ENCODE data around the gene FHIT.

Gene FHIT

DNA sequence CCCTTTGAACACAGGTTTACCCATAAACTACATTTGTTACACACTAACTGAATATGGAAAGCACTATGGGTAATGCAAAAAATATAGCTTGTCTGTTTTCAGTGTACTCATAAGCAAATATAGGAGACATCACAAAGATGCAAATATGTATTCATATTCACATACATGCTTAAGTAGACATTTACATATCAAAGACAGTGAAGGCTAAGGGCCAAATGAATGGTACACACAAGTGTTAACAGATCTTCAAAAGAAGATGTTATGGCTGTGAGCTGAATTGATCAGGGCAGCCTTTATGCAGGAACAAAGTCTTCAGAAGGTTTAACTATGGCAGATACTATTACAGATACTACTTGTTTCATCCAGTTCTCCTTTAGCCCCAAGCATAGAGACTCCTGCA is 384.1 kb downstream of the FHIT start:
- no peak for DNase-seq (ENCODE audit: low read depth in 3 of 3, low spot score in 1 of 3)

DNA sequence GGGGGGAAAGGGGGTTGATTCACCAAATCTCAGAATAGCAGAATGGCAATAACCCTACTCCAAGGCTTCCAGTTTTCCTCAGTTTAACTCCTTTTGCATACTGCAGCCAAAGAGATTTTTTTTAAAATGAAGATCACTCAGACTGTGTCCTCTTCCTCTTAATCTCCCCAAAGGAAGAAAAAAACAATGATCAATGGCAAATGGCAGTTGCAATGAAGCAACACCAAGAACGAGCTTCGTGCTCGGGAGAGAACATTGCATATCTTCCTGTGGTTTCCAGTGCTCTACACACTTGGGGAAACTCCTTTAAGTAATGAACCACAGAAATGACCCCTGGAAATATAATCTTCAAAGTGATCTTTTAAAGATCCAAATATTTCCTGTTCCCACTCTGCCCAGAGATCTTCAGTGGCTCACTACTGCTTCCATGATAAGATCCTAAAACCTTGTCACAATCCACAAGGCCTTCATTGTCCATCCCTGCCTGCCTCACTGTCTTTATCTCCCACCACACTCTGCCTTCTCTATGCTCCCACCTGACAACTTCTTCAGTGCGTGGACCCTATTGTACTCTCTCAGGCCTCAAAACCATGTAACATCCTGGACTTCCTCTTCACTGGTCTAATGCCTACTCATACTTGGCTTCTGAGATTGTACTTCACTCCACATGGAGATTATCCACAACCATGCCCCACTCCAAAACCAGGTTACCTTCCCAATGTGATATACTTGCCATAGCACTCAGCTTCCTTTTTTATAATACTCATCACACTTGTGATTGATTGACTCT is 394.8 kb downstream of the FHIT start:
- DNase-seq (ENCODE audit: low read depth in 3 of 3, low spot score in 1 of 3) = no peak

DNA sequence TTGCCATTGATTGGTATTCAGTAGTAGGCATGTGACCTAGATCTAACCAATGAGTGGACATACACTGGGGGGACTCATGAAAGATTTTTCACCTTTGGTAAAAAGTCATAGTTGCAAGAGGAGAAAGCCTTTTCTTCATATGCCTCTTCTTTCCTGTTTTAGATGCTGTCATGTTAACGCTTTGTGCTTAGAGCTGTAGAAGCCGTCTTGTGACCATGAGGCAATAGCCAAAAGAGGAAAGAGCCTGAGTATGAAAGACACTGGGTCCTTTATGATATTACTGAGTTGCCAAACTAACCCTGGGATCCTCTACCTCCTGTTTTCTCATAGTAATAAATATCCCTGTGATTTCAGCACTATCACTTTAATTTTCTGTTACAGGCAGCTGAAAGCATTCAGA is 396.0 kb downstream of the FHIT start:
- no peak for DNase-seq (ENCODE audit: low read depth in 3 of 3, low spot score in 1 of 3)

DNA sequence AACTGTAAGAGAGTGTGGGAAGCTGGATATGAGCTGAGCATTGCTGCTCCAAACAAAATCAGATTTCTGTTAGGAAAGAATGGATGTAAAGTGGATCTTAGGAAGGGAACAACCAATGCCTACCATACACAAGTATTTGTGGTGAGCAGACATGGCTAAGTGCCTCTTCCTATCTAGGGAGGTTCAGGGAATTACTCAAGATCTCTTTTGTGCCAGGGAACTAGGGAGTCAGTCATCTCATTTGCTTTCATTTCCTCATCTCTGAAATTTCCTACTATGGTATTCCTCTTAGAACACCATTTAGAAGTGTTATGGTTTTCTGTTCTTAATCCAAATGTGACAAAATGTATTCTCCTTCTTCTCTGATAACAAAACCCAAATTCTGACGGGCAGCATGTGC is 396.5 kb downstream of the FHIT start:
- no peak for DNase-seq (ENCODE audit: low read depth in 3 of 3, low spot score in 1 of 3)

DNA sequence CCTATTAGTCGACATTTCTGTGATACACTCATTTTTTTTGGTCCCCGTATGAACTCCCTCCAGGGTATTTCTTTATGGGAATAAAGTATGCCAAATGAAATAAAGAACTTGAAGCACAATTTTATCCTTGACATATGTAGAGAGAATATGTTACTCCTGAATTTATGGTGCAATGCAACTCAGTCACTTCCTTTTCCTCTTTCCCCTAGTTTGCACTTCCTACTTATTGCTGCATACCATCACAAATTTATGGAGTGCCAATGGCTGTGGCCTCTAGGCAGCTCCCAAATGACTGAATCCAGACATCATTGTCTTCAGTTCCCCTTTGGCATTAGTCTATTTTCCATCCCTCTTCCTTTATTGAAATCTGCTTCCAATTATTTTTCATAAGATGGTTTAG is 403.5 kb downstream of the FHIT start:
- no peak for DNase-seq (ENCODE audit: low read depth in 3 of 3, low spot score in 1 of 3)

DNA sequence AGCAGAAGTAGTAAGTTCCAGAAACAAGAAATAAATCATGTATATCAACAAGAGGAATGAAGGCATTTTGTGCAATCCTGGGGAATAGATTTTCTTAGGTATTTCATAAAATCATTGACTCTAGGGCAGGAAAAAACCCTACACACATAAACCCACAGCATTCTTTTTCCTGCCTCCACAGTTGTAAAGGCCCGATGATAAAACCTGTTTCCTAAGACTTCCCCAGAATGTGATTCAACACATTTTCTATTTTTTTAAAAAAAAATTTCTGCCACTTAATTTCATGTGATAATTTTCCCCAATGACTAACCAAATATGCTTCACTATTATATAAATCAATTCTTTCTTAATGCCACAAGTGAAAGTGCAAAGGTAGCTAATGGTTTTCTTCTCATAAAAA is 407.0 kb downstream of the FHIT start:
- no peak for DNase-seq (ENCODE audit: low read depth in 3 of 3, low spot score in 1 of 3)

DNA sequence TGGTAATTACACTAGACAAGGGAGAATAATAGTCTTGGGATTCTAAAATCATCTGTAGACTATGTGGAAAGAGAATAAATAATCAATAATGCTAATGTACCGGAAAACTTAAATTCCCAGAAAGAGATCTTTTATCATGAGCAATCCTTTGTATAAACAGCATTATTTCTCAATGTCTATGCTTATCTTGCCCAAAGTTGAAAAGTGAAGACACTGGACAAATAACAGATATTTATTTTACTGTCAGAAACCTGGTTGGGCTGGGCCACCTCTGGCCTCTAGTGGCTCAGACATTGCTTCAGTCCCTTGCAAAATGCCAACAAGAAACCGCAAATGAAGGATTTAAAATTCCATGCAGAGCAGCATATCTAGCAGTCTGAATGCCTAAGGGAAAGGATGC is 409.9 kb downstream of the FHIT start:
- DNase-seq (ENCODE audit: low read depth in 3 of 3, low spot score in 1 of 3) = no peak

DNA sequence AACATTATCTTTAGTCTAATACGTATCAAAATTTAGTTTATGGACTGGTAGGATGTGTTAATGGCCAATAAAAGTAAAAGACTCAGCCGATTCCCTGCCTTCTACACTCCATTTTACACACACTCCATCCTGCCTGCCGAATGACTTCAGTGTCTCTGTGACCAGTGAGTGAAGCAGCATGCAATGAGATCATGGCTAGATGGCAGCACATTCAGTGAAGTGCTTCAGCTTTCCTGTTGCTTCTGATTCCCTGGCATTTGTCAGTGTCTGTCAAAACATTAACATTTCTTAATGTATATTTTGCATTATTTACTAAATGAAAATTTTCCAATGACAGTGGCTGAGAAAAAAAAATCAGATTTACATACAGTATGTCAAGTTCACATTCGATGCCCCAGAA is 412.0 kb downstream of the FHIT start:
- no peak for DNase-seq (ENCODE audit: low read depth in 3 of 3, low spot score in 1 of 3)

DNA sequence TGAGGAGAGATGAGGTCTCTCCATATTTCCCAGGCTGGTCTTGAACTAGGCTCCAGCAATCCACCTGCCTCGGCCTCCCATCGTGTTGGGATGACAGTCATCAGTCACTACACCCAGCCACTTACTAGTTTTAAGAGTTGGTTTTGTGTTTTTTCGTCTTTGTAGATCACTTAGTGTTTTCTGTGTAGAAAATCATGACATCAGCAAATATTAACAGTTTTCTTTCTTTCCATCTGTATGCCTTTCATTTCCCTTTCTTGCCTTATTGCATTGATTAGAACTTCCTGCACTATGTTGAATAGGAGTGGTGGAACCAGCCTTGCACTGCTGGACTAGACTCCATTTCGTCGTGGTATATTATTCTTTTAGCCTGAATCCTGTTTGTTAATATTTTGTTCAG is 415.5 kb downstream of the FHIT start:
- DNase-seq (ENCODE audit: low read depth in 3 of 3, low spot score in 1 of 3) = no peak

DNA sequence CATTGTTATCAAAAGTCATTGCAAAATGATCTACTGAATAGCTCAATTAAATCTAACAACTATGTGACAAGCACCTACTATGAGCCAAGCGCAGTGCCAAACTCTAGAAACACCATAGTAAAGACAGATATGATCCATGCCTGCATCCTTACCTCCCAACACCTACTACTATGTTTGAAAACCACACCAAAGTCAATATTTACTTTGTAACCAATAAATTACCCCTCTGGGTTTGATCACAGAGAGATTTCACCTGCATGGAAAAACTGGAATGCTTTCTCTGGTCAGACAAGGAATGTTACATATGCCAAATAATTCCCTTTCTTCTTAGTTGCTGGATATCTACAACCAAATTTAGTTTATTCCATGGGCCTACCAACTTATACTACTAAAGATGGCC is 422.2 kb downstream of the FHIT start:
- no peak for DNase-seq (ENCODE audit: low read depth in 3 of 3, low spot score in 1 of 3)

DNA sequence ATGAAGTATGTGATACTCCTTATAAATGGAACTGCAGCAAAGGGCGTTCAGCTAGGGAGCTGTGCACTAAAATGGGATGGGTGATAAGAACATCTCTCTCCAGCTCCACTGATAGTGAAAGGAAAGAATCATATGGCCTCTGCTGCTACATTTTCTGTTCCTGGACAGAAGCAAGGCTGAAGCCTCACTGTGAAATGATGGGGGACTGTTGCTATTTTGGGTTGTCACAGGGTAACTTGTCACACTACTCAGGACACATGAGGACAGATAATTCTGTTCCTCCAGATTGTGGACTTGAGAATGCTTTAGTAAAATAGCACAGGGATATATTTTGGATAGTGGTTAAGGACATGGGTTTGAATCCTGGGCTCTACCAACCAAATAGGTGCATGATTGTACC is 423.6 kb downstream of the FHIT start:
- no peak for DNase-seq (ENCODE audit: low read depth in 3 of 3, low spot score in 1 of 3)

DNA sequence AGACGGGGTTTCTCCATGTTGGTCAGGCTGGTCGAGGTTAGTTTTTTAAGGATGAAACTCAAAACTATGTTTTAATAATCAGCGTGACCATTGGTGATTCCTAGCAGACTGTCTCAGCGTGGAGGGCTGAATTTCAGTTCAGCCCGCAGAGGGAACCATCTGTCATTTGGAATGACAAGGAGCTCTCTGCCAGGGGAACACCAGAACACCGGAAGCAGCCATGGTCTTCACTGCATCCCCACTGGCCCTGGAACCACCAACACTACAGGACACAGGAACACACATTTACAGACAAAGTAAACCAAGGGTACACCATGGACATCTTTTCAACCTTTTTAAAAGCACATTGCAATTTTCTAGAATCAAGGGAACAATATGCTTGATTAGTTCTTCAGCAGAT is 424.7 kb downstream of the FHIT start:
- no peak for DNase-seq (ENCODE audit: low read depth in 3 of 3, low spot score in 1 of 3)

DNA sequence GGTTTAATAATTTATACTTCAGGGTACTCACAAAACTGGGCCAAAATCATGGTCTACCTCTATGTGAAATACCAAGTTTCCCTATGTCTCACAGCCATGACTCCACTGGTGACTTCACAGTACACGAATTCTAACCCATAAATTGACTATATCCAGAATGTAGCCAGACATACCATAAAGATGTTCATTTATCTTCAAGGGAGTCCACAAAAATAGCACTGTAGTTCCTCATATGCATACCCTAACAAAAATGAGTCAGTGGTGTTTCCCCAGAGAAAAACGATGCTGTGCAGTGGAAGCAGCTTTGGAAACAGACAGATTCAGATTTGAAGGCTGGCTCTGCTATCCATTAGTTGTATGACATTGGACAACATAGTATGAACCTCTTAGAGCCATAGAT is 438.8 kb downstream of the FHIT start:
- no peak for DNase-seq (ENCODE audit: low read depth in 3 of 3, low spot score in 1 of 3)

DNA sequence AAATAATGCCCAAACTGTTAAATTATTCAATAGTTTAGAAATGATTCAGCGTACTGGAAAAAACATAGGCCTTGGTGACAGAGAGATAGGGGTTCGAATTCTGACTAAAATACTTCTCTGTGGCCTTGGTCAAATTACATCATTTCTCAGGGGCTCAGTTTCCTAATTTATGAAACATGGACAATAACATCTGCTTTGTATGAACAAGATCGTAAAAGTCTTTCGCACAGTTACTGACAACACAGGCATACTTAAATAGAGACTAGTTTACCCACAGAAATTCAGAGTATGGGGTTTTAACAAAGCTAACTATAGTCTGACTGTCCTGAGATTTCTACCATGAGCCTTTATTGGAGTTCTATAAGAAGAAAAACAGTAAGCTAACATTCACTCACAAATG is 440.4 kb downstream of the FHIT start:
- no peak for DNase-seq (ENCODE audit: low read depth in 3 of 3, low spot score in 1 of 3)

DNA sequence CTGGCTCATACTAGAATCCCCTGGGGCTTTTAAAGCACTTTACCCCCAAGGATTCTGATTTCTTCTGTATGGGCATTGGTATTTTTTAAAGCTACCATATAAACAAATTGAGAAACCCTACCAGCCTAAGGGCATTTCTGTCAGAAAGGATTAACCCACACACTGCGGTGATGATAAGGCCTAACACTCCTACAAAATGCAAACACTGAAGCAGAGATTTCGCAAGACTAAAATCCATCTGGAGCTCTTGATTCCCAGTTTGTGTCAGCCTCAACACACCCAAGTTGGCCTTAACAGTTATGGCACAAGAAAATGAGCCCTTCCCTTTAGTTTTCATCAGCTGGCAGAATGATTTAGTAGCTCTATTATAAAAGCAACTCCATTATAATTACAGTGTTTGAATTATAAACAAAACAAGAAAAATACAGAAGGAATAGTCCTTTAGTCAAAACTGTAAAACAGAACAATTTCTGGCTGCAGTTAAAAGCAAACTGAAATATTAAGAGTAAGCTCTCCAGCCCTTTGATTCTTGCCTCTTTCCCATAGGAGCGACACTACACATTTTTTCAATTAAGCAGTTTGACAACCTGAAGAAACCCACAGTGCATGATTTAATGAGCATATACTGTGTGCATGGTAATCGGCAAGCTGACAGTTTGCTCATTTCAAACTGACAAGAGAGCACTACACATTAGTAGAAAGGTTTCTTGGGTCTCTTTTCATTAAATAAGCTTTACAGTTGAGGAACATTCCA is 441.2 kb downstream of the FHIT start:
- DNase-seq (ENCODE audit: low read depth in 3 of 3, low spot score in 1 of 3) = no peak

DNA sequence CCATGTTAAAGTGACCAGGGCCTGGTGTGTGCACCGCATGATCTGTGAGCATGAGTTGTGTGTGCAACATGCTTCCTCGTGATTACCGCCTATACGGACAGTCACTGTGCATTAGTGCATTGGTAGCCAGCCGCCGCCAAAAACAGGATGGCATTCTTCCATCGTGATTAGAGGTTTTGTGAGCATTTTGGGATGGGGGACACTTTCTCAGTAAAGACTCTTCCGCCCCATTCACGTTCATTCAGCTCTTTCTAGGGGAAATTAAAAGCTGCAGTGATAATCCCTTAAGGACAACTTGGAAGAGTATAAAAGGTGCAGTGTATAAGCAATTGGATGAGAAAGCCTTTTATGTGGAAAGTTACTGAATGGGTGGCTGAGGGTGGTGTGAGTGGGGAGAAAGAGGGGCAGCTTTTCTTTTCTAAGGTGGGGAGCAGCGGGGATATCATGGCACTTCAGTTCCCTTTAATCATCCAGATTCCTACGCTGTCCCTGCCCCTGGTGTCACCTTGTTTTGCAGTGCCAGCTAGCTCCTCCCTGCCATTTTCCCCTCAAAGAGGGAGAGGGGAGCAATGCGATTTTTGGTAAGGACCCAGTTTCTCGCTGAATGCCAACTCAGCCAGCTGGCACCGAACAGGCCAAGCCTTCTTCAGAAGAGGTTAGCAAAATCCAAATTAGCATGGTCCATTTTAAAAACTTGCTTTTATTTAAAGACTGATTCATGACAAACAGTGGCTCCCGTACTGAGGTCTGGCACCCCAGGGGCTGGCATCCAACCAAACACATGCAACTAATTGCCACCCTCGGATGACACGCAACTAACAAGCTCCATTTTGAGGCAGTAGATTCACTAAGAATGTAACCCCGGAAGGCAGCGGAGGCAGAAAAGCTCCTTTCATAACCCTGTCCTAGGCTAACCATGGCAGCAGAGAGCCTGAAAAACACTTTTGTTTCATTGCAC is 447.8 kb downstream of the FHIT start:
- DNase-seq (ENCODE audit: low read depth in 3 of 3, low spot score in 1 of 3) = no peak

DNA sequence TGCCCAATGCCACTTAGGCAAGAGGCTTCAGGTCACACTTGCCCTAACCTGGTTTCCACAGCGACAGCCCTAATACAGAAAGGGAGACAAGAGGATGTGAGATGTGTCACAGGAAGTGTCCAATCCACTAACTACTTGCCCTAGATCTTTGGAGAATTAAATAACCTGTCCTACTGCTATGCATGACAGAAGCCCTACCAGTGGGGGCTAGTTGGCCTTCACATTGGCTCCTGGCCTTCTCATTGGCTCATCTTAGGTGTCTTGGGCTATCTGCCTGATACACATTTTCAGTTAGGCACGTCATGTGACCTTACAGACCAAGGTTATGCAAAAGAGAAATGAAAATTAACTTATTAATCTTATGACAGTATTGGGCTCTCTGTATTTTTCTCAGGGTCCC is 449.9 kb downstream of the FHIT start:
- no peak for DNase-seq (ENCODE audit: low read depth in 3 of 3, low spot score in 1 of 3)

DNA sequence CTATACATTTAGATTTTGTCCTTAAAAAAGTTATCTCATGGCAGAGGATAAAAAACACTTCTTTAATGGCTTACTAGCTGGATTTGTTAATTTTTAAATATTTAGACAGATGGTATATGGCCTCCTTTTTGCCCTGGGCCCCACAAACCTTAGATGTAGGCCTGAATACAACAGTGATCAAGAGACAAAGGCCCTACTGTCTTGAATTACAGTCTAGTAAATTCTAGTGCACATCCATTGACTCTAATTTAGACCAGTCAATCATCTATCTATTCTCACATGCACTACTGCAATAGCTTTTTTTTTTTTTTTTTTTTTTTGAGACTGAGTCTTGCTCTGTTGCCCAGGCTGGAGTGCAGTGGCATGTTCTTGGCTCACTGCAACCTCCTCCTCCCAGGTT is 452.8 kb downstream of the FHIT start:
- no peak for DNase-seq (ENCODE audit: low read depth in 3 of 3, low spot score in 1 of 3)

DNA sequence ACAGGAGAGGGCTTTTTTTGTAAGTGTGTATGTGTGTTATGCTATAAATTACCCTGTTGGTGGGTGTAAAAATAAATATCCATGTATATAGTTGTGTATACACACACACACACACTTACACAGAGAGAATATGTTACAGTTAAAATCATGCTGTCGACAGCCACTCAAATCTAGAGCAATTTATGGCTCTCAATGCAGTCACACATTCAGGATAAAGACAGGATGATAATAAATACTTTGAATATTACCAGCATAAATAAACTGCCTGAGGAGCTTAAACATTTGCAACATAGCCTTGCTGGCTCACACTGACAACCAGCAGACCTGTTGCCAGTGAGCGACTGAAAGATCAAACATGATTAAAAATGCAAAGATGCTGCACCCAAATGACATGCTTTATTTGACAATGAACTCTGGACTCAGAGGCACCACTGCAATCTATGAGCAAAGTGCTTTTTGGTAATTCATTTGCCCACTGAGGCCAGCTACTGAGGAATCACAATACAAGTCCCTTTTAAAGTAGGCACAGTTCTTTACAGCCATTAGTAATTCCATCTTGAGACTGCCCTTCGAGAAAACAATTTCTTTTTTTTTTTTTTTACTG is 458.9 kb downstream of the FHIT start:
- DNase-seq (ENCODE audit: low read depth in 3 of 3, low spot score in 1 of 3) = no peak

DNA sequence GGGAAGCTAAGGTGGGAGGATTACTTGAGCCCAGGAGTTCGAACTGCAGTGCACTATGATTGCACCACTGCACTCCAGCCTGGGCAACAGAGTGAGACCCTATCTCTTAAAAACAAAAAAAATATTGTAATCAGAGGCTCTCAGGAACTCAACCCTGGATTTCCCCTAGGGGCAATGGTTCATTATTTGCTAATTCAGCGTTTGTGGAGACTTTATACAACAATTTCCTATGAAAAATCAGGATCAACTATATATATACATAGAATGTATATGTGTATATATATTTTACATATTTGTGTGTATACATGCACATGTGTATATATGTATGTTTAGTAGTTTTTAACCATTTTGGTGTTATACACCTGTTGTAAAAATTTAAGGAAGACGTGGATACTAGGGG is 463.1 kb downstream of the FHIT start:
- no peak for DNase-seq (ENCODE audit: low read depth in 3 of 3, low spot score in 1 of 3)

DNA sequence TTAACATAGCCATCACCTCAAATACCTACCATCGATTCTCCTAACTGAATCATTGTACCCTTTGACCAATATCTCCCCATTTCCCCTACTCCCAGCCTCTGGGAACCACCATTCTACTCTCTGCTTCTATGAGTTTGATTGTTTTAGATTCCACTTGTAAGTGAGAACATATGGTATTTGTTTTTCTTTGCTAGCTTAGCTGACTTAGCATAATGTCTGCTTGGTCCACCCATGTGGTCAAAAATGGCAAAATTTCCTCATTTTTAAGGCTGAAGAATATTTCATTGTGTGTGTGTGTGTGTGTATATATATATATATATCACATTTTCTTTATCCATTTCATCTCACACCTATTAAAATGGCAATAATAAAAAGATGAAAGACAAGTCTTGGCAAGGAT is 469.3 kb downstream of the FHIT start:
- DNase-seq (ENCODE audit: low read depth in 3 of 3, low spot score in 1 of 3) = no peak
